GM12801 (cell line): ENCODE data around the gene KCNJ16.

Experiments
- TF ChIP-seq, protein P1 (sequence below): IDR thresholded peaks from one replicate; pipeline ENCODE4 v1.5.1; 2011; ENCODE audit warnings: control low read depth; ENCODE audit not compliant: insufficient read length; ENCODE audit errors: extremely low read depth

KCNJ16 gene

DNA sequence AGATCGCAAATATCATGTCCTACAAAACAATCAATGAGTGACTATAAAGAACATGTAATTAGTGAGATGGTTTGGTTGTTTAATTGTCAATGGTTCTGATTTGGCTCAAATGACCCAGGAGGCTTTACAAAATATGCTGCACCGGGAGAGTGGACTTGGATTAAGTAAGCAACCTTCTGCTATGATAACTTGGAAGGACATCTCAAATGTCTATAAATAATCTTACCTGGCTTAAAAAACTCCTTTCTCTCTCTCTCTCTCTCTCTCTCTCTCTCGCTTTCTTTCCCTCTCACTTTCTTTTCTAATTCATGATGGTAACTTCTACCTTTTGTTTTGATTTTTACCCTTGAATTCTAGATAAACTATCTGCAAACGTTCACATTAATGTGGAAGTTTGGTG, 108.5 kb downstream of the KCNJ16 start:
- TF ChIP-seq, protein P1, sequence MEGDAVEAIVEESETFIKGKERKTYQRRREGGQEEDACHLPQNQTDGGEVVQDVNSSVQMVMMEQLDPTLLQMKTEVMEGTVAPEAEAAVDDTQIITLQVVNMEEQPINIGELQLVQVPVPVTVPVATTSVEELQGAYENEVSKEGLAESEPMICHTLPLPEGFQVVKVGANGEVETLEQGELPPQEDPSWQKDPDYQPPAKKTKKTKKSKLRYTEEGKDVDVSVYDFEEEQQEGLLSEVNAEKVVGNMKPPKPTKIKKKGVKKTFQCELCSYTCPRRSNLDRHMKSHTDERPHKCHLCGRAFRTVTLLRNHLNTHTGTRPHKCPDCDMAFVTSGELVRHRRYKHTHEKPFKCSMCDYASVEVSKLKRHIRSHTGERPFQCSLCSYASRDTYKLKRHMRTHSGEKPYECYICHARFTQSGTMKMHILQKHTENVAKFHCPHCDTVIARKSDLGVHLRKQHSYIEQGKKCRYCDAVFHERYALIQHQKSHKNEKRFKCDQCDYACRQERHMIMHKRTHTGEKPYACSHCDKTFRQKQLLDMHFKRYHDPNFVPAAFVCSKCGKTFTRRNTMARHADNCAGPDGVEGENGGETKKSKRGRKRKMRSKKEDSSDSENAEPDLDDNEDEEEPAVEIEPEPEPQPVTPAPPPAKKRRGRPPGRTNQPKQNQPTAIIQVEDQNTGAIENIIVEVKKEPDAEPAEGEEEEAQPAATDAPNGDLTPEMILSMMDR = no peak

GRCh38 chr17:70184207-70184606, 109.2 kb downstream of the KCNJ16 start:
- TF ChIP-seq, protein P1 = no peak

DNA sequence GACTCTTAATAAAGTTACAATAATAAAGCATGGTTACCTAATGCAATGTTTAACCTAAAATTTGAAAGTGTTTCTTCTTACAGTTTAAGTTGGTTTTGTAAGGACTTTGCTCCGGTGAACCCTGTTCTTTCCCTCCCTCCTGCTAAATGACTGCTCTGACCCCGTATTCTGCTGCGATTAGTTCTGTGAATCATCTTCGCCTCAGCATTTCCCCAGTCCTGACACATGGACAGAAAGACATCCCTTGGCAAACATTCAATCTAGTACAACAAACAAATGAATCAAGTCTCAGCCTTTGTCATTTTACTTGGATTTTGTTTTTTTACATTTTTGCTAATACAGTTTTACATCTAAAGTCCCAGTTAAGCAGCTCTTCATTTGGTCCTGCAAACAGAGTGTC, 109.7 kb downstream of the KCNJ16 start:
- TF ChIP-seq, protein P1 = no peak
